ENCODE results near the gene UCN2.

The UCN2 gene

GRCh38 chr3:48562367-48563095 is 1.1 kb downstream of the UCN2 start:
- TF ChIP-seq CTCF (IDR thresholded peaks at IDR 0.05; ENCODE audit: low read length, missing control alignments), result no peak
- no peak overlapping the region for H3K4me3 ChIP-seq (replicated peaks; ENCODE audit: low read depth, low read length)
- no peak for DNase-seq (ENCODE audit: low read depth)

- peak; percentile 26 for TF ChIP-seq CTCF (IDR thresholded peaks at IDR 0.05; ENCODE audit: low read length, missing control alignments)
- peak; percentile 47 for DNase-seq (ENCODE audit: low read depth)
- no peak overlapping the region for H3K4me3 ChIP-seq (replicated peaks; ENCODE audit: low read depth, low read length)
These were observed 2.4 kb downstream of the UCN2 start for GRCh38 chr3:48561045-48561736.

- no peak for DNase-seq (ENCODE audit: low read depth)
- no peak for TF ChIP-seq CTCF (IDR thresholded peaks at IDR 0.05; ENCODE audit: low read length, missing control alignments)
- no peak overlapping the region for H3K4me3 ChIP-seq (replicated peaks; ENCODE audit: low read depth, low read length)
These were observed 2.9 kb downstream of the UCN2 start for GRCh38 chr3:48560648-48561018.

- DNase-seq (ENCODE audit: low read depth), result no peak
These were observed 5.0 kb downstream of the UCN2 start for GRCh38 chr3:48558493-48559134.

GRCh38 chr3:48556796-48557626 is 6.6 kb downstream of the UCN2 start, which contains the start of gene PFKFB4:
PFKFB4 (minus strand) TSS chr3:48556803; CDS start chr3:48556777, 26 bp downstream.
- H3K4me3 ChIP-seq (replicated peaks; ENCODE audit: low read depth, low read length), result peak within 1 kb of the TSS; percentile 70
- TF ChIP-seq CTCF (IDR thresholded peaks at IDR 0.05; ENCODE audit: low read length, missing control alignments), result no peak
- DNase-seq (ENCODE audit: low read depth), result peak; percentile 100

More at GRCh38 chr3:48558493-48559134, 5.0 kb downstream of the UCN2 start:
- H3K4me3 ChIP-seq (replicated peaks; ENCODE audit: low read depth, low read length), result no peak overlapping the region
- TF ChIP-seq CTCF (IDR thresholded peaks at IDR 0.05; ENCODE audit: low read length, missing control alignments), result no peak

- H3K4me3 ChIP-seq (replicated peaks; ENCODE audit: low read depth, low read length), result peak overlapping the region; percentile 70
- DNase-seq (ENCODE audit: low read depth), result no peak
- TF ChIP-seq CTCF (IDR thresholded peaks at IDR 0.05; ENCODE audit: low read length, missing control alignments), result no peak
These were observed 7.4 kb downstream of the UCN2 start for GRCh38 chr3:48555949-48556795.
